Middle frontal gyrus (tissue), 1 donor: ENCODE results near the gene TTC6.

Experiments
- DNase-seq: peaks from one replicate; pipeline ENCODE4 v3.0.0-alpha.2; 2015; ENCODE audit warnings: low spot score; ENCODE audit errors: extremely low spot score

TTC6 gene

GRCh38 chr14:37584211-37585100 is 11.0 kb upstream of the TTC6 start:
- DNase-seq = no peak

DNA sequence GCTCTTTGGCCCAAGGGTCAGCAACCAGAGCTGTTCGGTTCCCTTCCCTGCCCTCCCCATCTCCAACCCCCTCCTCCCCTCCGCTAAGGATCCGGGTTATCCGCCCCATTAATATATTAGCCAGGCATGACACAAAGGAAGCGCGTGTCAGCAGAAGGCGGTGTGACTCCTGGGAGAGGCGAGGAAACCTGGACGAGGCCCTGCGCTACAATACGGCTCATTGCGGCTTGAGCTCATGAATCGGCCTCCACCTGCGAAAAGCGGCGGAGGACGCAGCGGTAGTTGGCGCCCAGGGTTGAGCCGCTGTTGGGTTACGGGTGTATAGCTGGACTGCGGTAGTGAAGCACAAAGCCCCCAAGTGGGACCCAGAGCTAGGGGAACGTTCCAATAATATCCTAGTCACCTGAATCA is 10.3 kb upstream of the TTC6 start:
- DNase-seq = no peak

GRCh38 chr14:37585971-37586796 is 9.2 kb upstream of the TTC6 start:
- DNase-seq = no peak

DNA sequence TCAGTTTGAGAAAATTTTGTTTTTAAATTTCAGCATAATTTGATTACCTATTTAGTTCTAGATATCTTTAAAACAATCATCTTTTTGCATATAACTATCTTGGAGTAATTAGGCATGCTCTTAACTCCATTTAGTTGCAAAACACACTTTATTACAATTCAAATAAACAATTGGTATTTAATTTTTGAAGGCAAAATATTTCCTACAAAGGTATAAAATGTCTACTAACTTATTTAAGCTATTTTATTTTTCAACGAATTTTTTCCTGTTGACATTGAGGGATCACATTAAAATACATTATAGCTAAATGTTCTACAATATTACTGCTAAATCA is 8.7 kb upstream of the TTC6 start:
- no peak for DNase-seq

DNA sequence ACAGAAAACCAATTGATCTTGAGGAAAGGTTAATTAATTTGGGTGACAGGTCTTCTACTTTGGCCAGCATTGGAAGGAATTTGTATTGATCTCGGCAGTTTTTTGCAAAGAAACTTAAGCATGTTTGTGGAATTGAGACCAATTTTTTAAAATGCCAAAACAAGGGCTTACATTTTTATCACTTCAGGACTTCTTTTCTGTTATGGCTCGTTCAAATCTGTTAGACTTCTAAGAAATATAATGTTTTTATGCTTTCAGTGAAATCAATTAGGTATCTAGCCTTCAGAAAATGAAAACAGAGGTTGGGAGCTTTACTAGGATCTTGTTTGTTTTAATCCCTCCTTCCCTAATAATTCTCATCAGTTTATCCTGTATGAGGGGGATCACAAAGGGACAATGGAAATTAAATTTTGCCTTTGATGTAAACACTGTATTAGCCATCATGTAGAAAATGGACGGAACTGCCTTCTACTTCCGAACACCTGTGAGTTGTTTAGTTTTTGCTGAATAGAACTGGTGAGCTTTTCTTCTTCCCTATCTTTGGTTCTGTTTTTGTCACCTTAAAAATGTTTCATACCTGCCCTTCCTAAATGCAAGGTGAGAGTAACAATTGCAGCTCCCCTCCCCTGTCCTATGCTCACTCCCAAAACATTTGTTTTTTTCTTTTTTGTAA is 8.2 kb upstream of the TTC6 start:
- DNase-seq = no peak

DNA sequence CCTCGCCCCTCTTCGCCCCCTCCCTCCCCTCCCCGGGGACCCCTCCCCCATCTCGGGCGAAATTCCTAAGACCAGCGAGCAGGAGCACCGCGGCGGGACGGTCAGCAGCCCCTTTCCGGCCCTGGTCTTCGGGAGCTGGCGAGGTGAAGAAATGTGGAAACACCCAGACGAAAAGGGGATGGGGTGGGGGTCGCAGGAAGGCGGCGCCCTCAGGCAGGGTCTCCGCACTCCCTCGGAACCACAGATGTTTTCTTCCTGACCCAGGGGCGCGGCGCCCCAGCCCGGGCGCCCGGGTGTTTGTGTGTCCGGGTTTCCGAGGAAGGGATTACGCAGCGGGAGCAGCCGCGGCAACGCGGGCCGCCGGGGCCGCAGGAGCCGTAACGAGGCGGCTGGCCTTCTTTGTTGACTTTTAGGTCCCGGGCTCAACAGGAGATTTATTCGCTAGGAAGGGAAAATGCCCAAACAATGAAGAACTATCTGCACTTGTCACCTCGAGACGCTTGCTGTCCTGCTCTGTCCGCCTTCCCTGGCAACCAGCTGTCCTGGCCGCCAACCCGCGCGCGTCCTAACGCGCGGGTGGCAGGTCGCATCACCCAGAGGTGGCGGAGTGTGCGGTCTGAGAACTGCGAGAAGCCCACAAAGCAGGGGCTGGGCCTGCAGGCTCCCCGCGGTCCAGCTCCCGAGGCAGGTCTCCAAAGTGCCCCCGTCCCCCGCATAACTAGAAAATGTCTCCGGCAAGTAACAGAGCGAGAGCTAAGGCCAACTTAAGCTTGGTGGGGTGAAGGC is 7.4 kb upstream of the TTC6 start:
- DNase-seq = no peak

DNA sequence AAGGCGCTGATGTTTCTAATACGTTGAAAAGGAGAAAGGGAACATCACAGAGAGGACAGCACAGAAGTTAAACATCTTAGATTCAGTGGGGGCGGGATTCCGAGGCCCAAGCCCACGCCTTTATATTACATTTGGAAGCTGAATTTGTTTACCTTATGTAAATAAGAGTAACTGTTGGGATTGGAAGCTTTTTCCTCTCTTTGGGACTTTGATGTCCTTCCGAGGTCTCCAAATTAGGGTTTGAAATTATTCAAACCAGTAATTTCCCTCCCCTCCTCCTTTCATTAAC is 6.8 kb upstream of the TTC6 start:
- no peak for DNase-seq

DNA sequence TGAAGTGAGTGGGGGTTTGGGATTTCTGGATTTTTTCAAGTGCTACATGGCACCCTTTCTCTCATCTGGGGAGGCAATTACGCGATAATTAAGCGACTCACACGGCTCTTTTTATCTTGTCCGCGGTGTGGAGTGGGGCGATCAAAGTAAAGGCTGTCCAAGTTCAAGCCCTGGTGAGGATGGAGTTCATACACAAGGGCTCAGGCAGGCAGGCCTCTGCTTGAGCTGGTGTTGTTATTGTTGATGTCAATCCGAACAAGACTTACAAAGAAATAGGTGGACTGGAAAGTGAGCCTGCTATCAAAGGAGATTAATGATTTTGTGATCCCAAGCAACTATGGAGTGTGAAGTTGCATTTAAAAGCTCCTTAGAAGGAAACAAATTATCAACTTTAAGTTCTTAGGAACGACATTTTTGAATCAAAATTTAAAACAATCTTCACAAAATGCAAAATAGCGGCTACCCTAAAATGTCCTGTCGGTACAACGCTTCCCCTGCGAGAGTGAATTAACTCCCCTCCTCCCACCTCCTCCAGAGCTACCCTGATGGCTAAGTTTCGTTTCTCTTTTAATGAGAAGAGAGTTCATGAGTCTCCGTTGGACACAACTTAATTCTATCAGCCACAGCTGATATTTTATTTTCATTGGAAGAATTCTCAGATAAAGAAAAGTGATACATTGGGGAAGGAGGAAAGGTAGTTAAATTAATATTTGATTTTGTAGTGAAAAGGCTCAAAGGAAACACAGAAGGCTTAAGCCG is 6.3 kb upstream of the TTC6 start:
- no peak for DNase-seq

DNA sequence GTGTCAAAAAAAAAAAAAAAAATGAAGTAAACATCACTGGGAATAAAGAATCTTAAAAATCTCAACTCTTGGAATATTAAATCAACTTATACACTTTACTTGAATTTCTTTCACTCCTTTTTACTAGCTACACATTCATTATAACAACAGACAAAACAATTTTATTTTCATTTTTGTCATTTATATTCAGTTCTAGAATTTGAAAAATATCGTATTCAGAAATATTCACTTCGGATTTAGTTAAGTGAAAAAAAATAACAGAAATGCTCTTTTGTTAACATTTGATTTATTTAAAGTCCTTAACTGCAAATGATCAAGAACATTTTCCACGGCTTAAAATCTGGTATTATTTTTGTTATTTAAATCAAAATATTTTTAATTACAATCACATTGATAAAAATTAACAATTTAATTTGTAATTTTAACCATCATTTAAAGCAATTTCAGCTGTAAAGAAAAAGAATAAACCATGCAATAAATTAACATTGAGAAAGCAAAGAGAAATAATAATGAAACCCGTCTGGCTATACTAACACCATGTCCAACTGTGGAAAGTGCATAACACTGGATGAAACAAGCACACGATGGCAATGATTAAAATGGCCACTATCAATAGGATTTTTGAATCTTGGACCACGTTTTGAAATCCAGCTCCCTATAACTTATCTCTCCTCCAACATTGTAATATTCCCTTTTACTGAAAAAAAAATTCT is 5.6 kb upstream of the TTC6 start:
- DNase-seq = no peak

DNA sequence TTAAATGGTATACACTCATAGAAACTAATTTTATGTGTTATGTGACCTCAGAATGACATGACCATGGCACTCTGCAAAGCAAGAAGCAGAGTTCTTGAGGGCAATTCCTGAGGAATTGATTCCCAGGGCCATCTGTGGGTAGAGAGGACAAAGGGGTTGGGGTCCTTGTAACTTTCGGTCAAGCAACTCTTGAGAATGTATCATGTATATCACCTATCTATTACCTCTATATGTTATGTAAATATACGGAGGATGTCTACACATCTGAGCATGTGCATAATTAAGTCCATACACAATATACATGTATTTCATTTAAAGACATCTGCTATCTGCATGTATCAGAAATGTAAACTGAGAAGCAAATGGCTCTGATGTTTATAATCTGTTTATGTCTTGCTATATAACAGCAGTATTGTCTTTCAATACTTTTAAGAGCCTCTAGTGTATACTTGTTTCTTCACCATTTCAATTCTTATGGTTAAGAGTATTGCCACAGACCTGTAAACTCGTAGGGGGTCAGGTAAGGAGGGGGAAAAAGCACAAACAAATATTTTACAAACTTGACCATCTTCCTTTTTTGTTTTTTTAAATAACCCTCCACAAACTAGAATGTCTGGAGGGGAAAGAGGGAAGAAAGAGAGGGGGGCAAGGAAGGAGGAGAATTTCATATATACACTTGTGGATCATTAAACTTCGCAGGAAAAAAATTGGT is 4.8 kb upstream of the TTC6 start:
- DNase-seq = no peak

- DNase-seq = no peak
Measured at GRCh38 chr14:37591311-37591940, 4.0 kb upstream of the TTC6 start.

DNA sequence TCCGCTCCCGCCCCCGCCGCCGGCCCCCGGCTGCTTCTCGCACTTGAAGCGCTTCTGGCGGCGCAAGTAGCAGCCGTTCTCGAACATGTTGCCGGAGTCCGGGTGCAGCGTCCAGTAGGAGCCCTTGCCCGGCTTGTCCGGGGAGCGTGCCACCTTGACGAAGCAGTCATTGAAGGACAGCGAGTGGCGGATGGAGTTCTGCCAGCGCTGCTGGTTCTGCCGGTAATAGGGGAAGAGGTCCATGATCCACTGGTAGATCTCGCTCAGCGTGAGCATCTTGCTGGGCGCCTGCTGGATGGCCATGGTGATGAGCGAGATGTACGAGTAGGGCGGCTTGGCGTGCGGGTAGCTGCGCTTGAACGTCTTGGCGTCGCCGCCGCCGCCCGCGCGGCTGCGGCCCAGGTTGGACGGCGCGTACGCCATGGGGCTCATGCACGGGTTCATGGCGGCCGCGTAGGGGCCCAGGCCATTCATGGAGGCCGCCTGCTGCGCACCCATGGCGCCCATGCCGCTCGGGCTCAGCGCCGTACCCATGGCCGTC is 3.4 kb upstream of the TTC6 start:
- DNase-seq = no peak

GRCh38 chr14:37592482-37593408 is 2.7 kb upstream of the TTC6 start:
- no peak for DNase-seq

DNA sequence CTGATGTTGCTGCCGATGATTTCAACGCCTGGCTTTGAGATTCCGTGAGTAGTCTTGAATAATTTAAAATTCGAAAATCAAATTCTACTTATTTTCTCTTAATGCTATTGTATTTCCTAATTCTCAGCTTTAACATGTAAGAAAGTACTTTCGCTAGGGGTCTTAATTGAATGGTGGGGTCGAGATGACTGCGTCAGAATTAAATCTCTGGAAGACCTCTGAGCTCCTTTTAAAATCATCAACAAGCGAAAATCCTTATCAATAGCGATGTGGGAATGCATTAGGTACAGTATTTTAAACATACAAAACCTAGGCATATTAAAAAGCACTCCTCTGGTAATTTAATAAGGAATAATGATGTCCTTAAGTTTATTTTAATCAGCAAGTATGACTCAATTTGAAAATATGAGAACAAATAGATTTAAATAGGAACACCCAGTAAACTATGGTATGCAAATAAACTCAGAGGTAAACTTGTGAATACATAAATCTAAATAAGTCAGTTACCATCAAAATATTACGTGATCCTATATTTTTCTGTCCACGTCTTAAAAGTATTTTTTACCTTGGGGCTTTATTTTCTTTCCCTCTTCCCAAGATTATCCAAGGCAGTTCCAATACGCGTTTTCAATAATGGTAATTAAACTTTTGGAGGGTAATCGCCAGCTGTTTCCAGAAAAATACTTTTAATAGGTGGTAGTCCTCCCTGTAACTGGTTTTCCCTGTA is 1.8 kb upstream of the TTC6 start:
- no peak for DNase-seq

- no peak for DNase-seq
Measured at GRCh38 chr14:37594238-37594970, 1.0 kb upstream of the TTC6 start.
